ENCODE data around the gene CCDC15.

DNA sequence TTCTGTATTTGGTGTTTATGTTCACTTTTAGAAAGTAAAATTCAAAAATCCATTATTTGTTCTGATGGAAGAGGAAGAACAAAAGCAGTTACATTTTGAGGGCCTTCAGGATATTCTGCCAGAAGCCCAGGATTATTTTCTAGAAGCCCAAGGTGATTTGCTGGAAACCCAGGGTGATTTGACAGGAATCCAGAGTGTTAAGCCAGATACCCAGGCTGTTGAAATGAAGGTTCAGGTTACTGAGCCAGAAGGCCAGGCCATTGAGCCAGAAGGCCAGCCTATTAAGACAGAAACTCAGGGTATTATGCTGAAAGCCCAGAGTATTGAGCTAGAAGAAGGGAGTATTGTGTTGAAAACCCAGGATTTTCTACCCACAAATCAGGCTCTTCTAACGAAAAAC, 33.1 kb downstream of the CCDC15 start:
- TF ChIP-seq, protein P1, sequence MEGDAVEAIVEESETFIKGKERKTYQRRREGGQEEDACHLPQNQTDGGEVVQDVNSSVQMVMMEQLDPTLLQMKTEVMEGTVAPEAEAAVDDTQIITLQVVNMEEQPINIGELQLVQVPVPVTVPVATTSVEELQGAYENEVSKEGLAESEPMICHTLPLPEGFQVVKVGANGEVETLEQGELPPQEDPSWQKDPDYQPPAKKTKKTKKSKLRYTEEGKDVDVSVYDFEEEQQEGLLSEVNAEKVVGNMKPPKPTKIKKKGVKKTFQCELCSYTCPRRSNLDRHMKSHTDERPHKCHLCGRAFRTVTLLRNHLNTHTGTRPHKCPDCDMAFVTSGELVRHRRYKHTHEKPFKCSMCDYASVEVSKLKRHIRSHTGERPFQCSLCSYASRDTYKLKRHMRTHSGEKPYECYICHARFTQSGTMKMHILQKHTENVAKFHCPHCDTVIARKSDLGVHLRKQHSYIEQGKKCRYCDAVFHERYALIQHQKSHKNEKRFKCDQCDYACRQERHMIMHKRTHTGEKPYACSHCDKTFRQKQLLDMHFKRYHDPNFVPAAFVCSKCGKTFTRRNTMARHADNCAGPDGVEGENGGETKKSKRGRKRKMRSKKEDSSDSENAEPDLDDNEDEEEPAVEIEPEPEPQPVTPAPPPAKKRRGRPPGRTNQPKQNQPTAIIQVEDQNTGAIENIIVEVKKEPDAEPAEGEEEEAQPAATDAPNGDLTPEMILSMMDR (IDR thresholded peaks at IDR 0.05), result no peak
- TF ChIP-seq POLR2A (IDR thresholded peaks at IDR 0.05), result no peak
